ENCODE data around the gene ANO2.

Gene ANO2

GRCh38 chr12:5884866-5885265 is 60.2 kb downstream of the ANO2 start:
- no peak overlapping the region for H3K4me3 ChIP-seq (ENCODE audit: low read length)
- TF ChIP-seq CTCF (conservative IDR thresholded peaks at IDR 0.05; ENCODE audit: low read depth, low read length), result no peak
- no peak for DNase-seq (ENCODE audit: low read depth)

- no peak overlapping the region for H3K4me3 ChIP-seq (ENCODE audit: low read length)
- DNase-seq (ENCODE audit: low read depth), result no peak
- no peak for TF ChIP-seq CTCF (conservative IDR thresholded peaks at IDR 0.05; ENCODE audit: low read depth, low read length)
Observed at GRCh38 chr12:5884285-5884684, 60.8 kb downstream of the ANO2 start.

- no peak for DNase-seq (ENCODE audit: low read depth)
- TF ChIP-seq CTCF (conservative IDR thresholded peaks at IDR 0.05; ENCODE audit: low read depth, low read length), result no peak
Observed at GRCh38 chr12:5882511-5883190, 62.4 kb downstream of the ANO2 start.

GRCh38 chr12:5881666-5882065 is 63.4 kb downstream of the ANO2 start:
- no peak for TF ChIP-seq CTCF (conservative IDR thresholded peaks at IDR 0.05; ENCODE audit: low read depth, low read length)
- no peak for DNase-seq (ENCODE audit: low read depth)

More at GRCh38 chr12:5882511-5883190, 62.4 kb downstream of the ANO2 start:
- no peak overlapping the region for H3K4me3 ChIP-seq (ENCODE audit: low read length)

GRCh38 chr12:5881101-5881606 is 63.9 kb downstream of the ANO2 start:
- no peak for TF ChIP-seq CTCF (conservative IDR thresholded peaks at IDR 0.05; ENCODE audit: low read depth, low read length)

More at GRCh38 chr12:5881666-5882065, 63.4 kb downstream of the ANO2 start:
- no peak overlapping the region for H3K4me3 ChIP-seq (ENCODE audit: low read length)

GRCh38 chr12:5875851-5876250 is 69.2 kb downstream of the ANO2 start:
- TF ChIP-seq CTCF (conservative IDR thresholded peaks at IDR 0.05; ENCODE audit: low read depth, low read length), result no peak

More at GRCh38 chr12:5881101-5881606, 63.9 kb downstream of the ANO2 start:
- no peak for DNase-seq (ENCODE audit: low read depth)
- no peak overlapping the region for H3K4me3 ChIP-seq (ENCODE audit: low read length)

GRCh38 chr12:5874514-5874913 is 70.5 kb downstream of the ANO2 start:
- DNase-seq (ENCODE audit: low read depth), result no peak
- TF ChIP-seq CTCF (conservative IDR thresholded peaks at IDR 0.05; ENCODE audit: low read depth, low read length), result no peak

More at GRCh38 chr12:5875851-5876250, 69.2 kb downstream of the ANO2 start:
- no peak for DNase-seq (ENCODE audit: low read depth)
- H3K4me3 ChIP-seq (ENCODE audit: low read length), result no peak overlapping the region

More at GRCh38 chr12:5874514-5874913, 70.5 kb downstream of the ANO2 start:
- H3K4me3 ChIP-seq (ENCODE audit: low read length), result no peak overlapping the region
